ENCODE data around the gene MXRA7.
A peak's percentile ranks its signal among the peaks of the same experiment; 100 is the strongest.
"Not testable (repeated sequence)": the region's sequence is repeated elsewhere in the genome, so short reads cannot be mapped to it uniquely, and the experiment has no call there.

Gene MXRA7

DNA sequence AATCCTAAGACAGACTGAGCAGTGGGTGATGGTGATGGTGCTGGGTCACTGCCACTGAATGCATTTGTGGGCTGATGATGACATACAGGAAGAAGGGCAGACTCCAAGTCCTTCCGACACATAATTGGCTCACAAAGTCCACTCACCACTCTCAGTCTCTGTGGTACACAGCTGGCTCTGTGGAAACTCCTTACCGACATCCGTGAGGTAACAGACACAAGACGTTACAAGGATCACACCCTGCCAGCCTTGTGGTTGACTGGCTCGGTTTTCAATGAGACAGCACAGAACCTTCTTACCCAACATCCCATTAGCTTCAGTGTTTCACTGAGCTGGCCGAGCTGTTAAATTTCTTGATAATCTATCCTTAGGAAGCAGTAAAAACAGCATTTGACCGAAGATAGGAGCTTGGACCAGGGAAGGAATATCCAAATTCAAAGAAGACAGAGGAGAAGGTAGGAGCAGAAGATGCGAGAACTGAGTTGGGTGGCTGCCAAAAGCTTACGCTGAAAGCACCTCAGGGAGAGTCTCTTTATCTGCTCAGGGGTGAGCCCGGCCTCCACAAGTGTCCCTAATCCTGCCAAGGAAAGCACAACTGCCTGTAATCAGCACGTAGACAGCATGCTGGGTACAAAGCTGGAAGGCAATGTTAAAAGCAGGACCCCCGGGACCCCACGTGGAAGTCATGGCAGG, 5.5 kb upstream of the MXRA7 start:
- H3K4me3 ChIP-seq (ENCODE audit: low read depth, low read length), result no peak overlapping the region

DNA sequence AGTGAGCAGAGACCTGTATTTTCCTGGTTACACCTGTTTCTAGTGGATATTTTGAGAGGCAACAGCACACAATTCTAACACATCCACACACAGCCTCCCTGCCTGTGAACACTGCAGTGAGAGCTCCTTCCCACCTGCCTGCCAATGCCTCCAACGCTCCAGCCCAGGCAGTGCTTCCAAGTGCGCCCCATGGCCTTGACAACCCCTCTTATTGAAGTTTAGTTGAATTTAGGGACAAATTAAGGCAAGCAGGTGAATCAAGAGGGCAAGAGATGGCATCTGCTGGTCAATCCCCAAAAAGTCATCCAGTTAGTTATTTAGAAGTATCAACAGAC, 4.7 kb upstream of the MXRA7 start:
- H3K4me3 ChIP-seq (ENCODE audit: low read depth, low read length), result no peak overlapping the region

DNA sequence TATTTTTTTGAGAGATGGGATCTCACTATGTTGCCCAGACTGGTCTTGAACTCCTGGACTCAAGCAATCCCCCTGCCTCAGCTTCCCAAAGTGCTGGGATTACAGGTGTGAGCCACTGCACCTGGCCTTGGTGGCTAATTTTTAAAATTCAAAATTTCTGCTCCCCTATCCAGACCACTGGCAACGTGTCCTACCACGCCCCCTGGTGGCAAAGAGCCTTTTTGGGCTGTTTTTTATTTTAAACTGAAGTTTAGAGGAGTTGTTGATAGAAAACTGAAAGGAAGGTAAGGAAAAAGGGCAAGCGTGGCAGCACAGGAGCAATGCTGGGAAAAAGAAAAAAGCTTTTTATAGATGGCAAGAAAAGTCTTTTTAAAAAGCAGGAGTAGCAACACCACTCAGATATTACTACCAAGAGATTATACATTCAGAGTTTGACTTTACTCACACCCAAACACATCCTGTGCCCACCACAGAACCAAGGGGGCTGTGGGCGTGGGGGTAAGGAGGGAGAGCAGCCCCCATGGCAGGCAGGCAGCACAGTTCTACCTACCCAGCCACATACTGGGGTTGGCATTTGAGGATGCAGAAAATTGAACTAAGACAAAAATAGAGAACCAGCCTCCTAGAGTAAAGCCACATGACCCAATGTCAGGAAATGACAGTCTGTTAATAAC, 4.2 kb upstream of the MXRA7 start:
- no peak overlapping the region for H3K4me3 ChIP-seq (ENCODE audit: low read depth, low read length)

DNA sequence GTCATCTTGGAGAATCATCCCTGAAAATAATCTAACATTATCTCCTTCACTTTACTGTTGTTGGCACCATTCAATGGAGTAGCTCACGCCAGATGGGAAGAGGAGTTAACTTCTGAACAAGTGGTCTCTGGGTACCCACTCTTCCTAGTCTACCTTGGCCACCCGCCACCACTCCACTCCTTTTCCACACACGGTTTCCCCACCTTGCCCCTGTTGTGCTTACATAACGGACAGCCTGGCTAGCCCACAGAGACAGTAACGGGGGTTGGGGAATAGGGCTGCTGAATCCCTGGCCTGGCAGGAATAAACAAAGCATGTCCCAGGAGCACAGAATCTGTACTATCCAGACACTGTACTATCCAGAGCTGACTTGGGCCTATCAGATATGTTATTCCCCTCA, 3.6 kb upstream of the MXRA7 start:
- H3K4me3 ChIP-seq (ENCODE audit: low read depth, low read length), result no peak overlapping the region

DNA sequence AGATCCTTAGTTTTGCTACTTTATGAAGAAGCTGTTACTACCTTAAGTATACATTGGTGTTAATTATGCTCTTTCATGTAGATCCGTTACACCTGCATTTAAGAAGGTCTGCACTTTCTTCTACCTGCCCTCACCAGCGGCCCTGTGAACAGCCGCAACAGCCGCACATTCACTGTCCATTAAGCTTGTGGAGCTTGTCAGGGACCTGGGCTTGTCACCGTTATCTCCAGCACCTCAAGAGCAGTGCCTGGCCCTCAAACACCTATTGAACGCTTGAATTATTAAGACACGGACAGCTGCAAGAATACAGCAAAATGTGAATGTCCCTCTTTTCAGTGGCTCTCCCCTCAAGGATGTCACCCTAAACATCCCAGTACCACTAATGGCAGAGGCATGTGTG, 3.0 kb upstream of the MXRA7 start:
- H3K4me3 ChIP-seq (ENCODE audit: low read depth, low read length), result no peak overlapping the region

DNA sequence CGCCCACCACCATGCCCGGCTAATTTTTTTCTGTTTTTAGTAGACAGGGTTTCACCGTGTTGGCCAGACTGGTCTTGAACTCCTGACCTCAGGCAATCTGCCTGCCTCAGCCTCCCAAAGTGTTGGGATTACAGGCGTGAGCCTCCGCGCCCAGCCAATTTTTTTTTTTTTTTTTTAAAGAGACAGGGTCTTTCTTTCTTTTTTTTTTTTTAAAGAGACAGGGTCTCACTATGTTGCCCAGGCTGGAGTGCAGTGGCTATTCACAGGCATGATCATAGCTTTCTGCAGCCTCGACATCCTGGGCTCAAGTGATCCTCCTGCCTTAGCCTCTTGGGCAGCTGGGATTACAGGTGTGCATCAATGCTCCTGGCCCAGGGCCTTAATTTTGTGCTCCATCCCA, 1.6 kb upstream of the MXRA7 start:
- not testable (repeated sequence) for H3K4me3 ChIP-seq (ENCODE audit: low read depth, low read length)

DNA sequence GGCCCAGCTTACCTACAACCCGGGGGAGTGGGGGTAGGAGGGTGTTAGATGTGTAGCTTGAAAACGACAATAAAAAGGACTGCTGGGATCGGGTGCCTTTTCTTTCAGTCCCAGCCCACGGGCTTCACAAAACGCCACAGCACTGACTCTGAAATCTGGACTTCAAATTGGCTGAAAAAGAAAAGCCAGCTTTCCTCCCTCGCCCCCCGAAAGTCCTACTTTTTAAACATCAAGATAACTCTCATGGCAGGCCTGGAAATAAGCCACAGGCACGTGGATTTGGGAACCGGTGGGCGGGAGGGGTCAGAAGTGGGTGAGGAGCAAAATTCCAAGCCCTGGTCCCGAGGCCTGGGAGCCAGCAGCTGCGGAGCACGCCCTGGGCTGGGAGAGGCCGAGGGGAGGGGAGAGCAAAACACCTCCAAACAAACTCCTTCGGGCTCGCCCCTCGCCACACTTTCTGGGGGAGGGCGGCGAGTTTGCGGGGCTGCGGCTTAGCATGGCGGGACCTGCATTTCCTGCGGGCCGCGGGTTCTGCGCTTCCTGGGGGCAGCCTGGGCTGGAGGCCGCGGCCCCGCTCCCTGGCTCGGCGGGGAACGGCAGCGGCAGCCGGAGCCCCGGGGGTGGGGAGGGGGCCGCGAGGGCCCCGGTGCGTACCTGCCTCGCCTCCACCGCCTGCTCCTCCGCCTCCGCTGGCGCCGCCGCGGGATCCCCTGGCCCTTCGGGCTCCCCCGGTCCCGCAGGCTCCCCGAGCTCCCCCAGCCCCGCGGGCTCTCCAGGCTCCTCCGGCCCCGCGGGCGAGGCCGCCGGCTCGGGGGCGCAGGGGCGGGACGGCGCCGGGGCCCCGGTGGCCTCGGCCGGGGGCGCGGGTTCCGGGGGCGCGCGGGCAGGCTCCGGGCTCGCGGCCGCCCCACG, 558 bp downstream of the MXRA7 start:
- peak overlapping the region; percentile 34 for H3K4me3 ChIP-seq (ENCODE audit: low read depth, low read length)

DNA sequence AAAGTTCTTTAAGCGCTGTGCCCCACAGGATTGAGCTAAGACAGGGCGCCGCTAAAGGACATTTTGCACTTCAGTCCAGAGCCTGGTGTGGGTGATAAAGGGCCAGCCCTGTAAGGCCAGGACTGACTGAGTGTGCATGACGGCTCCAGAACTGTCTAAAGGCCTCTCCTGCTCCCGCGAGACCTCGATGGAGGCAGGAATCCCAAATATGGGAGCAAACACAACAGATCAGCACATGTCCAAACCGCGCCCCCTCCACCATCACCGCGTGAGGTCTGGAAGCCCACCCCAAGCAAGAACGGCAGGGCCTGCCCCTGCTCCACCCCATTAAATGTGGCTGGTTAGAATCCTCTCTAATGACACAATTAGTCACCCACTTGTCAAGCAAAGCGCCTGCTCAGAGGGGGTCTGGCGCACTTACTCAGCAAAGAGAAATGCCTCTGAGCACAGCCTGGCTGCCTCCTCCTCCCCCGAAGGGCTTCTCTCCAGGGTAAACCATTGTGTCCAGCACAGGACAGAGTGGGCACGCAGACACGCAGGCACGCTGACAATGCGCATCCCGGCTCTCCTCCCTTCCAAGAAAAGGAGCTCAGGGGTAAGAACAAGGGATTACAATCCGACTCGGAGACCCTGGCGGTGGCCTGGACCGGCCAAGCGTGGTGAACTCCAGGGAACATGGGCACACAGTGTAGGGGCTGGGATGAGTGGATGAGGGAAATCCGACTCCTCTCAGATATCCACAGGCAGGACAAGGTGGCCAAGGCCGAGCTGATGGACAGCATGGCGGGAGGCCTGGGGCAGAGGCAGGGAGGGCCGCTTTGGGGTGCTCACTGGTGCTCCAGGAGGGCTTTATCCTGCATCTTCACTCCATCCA, 1.5 kb downstream of the MXRA7 start:
- no peak overlapping the region for H3K4me3 ChIP-seq (ENCODE audit: low read depth, low read length)

DNA sequence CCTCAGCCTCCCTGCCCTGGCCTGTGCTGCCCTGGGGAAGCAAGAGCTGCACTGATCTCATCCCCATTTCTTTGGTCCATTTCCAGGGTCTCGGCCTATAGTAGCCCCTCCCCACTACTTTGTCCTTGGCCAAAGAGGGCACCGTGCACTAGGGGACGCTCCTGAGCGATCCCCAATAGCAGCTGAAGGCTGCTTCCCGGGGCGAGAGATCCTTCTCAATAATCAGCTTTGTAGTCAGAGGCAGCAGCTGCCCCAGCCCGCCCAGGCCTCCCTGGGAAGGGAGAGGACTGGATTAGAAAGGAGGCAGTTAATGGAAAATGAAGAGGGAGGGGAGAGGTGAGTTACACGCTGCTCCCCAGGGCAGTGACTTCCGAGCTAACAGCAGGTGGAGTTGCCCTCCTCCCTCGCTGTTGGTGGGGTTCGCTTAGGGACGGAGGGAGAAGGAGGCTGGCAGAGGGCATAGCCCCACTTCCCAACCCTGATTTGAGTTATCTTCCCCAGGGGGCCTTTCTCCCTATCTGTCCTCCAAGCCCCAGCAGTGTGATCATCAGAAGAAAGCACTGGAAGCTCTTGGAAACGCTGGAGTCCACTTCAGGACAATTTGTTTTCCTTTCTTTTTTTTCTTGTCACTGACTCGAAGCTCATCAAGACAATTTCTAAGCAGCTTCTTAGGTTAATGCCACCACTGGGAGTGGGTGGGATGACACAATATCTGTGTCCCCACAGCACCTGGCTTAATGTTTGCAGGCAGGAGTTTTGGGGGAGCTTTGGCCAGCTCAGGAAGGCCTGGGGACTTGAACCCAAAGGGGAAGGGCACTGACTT, 2.6 kb downstream of the MXRA7 start:
- H3K4me3 ChIP-seq (ENCODE audit: low read depth, low read length), result no peak overlapping the region

DNA sequence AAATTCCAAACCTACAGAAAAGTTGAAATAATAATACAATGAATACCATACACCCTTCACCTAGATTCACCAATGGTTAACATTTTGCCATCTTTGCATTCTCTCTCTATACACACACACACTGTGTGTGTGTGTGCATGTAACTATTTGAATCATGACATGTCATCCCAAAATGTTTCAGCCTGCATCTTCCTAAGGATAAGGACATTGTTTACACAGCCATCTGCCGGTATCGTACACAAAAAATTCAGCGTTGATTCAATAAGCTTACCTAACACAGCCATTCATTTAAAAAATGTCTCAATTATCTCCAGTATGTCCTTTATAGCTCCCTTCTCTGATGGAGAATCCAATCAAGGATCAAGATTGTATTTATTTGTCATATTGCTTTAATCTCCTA, 3.9 kb downstream of the MXRA7 start:
- no peak overlapping the region for H3K4me3 ChIP-seq (ENCODE audit: low read depth, low read length)

DNA sequence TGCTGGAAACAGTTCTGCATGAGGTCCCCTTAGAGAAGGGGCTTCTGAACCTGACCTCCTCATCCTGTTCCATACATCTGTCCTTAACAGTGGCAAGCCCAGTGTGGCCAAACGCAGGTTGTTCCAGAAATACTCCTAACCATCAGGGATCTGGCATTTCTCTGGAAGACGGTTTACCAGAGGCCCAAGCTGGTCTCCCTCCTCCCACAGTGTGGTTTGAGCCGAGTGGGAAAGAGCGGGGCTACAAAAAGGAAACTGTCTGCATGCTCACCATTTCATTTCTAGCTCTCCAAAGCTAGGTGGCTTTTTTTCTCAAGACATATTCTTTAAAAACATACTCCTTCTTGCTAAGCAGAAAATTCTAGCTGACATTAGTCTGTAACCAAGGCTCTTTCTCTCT, 6.0 kb downstream of the MXRA7 start:
- no peak overlapping the region for H3K4me3 ChIP-seq (ENCODE audit: low read depth, low read length)

DNA sequence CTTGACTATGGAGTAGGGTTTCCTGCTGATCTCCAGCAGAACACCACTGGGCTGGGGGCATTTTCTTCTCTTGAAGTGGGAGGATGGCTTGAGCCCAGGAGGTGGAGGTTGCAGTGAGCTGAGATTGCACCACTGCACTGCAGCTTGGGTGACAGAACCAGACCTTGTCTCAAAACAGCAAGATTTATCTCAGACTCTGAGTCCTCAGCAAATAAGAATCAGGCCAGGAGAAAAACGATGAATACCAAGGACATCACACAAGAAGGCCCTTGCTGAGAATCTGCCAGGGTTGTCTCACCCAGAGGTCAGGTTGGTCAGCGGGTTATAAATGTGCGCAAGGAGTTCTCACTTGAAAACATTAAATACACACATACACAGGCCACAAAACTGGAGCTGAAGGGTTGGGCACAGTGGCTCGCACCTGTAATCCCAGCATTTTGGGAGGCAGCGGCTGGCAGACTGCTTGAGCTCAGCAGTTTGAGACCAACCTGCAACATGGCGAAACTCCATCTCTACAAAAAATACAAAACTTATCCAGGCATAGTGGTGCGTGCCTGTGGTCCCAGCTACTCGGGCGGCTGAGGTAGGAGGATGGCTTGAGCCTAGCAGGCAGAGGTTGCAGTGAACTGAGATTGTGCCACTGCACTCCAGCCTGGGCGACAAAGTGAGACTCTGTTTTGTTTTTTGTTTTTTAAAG, 7.7 kb downstream of the MXRA7 start:
- H3K4me3 ChIP-seq (ENCODE audit: low read depth, low read length), result no peak overlapping the region

DNA sequence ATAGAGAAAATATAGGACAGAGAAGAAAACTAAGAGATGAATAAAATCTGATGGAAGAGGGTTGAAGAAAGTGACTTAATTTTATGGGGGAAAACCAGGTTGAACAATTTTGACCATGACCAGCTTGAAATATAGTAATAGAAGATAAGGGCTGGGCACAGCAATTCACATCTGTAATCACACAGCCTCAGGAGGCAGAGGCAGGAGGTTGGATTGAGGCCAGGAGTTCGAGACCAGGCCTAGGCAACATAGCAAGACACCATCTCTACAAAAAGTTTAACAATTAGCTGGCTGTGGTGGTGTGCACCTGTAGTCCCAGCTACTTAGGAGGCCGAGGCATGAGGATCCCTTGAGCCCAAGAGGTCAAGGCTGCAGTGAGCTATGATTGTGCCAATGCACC, 8.7 kb downstream of the MXRA7 start:
- H3K4me3 ChIP-seq (ENCODE audit: low read depth, low read length), result no peak overlapping the region

DNA sequence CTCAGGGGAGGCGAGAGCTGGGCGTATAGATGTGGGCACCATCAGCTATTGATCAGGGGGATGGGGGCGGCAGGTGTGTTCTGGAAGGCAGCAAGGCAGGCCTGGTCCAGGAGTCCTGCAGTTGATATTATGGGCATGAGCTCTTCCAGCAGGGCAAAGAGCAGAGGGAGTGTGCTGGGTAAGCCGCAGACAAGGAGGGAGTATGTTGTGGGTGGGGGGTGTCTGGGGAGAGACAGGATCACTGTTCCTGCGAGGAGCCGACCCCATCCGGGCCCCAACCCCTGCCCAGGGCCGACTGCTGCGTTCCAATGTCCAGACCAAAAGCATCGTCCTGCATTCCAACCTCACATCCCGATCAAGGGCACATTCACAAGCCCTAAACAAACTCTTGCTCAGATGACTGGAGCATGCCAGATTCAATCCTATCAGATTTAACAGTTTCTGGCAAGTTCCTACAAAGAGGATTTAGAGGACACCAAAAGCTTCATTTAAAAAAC, 9.2 kb downstream of the MXRA7 start:
- no peak overlapping the region for H3K4me3 ChIP-seq (ENCODE audit: low read depth, low read length)

DNA sequence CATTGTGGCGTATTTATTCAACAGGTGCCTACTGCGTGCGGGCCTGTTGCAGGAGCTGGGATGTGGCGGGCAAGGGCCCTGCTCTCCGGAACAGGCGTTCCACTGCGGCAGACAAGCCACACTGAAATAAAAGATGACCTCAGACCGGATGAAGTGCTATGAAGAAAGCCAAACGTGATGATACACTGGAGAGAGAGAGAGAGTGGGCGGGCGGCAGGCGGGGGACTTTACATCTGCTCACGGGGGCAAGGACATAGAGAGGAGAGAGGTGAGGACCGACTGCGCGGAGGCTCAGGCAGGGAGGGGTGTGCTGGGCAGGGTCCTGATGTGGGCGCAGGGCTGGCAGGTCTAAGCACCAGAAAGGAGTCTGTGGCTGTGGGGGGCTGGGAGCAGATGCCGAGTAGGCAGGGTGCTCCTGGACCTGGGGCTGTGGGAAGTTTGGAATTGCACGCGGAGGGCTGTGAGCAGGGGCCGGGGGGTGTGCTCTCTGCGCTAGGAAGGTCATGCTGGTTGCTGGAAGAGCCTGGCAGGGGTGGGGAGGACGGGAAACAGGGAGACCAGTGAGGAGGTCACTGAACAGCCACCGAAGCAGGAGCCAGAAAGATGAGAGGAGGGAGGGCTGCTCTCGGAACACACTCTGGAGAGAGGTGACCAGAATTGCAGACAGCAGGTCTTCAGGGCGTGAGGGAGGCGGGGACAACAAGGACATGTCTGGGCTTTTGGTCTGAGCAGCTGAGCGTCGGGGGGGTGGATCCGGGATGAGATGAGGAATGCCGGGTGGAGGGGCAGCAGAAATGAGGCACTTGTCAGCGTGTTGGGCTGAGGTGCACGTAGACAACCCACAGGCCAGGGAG, 9.9 kb downstream of the MXRA7 start:
- no peak overlapping the region for H3K4me3 ChIP-seq (ENCODE audit: low read depth, low read length)

DNA sequence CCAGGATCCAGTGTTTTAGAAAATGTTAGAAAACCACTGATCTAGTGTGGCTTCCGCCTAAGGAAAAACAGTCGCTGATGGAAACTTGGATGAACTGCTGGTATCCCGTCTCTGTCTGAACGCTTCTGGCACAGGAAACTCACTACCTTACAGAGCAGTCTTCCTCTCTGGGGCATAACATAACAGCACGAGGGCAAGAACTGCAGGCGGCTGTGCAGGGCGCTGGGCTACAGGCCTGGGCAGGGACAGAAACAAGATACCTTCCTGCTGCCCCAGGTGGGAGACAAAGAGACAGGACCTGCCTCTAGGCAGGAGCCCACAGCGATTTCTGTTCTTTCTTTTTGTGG, 10.5 kb downstream of the MXRA7 start:
- no peak overlapping the region for H3K4me3 ChIP-seq (ENCODE audit: low read depth, low read length)

DNA sequence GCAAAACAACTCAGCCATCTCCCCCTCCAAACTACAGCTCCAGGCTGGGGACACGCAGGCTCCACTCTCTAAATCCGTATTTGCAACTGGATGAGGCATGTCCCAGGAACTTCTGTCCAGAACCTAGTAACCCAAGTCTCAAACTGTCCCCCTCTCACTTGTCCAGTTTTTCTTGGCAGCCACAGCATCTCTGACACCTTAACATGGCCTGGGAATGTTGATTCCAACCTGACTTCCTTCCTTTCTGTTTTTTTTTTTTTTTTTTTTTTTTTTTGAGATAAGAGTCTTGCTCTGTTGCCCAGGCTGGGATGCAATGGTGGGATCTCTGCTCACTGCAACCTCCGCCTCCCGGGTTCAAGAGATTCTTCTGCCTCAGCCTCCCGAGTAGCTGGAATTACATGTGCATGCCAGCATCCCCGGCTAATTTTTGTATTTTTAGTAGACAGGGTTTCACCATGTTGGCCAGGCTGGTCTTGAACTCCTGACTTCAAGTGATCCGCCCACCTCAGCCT, 12.2 kb downstream of the MXRA7 start:
- H3K4me3 ChIP-seq (ENCODE audit: low read depth, low read length), result not testable (repeated sequence)

DNA sequence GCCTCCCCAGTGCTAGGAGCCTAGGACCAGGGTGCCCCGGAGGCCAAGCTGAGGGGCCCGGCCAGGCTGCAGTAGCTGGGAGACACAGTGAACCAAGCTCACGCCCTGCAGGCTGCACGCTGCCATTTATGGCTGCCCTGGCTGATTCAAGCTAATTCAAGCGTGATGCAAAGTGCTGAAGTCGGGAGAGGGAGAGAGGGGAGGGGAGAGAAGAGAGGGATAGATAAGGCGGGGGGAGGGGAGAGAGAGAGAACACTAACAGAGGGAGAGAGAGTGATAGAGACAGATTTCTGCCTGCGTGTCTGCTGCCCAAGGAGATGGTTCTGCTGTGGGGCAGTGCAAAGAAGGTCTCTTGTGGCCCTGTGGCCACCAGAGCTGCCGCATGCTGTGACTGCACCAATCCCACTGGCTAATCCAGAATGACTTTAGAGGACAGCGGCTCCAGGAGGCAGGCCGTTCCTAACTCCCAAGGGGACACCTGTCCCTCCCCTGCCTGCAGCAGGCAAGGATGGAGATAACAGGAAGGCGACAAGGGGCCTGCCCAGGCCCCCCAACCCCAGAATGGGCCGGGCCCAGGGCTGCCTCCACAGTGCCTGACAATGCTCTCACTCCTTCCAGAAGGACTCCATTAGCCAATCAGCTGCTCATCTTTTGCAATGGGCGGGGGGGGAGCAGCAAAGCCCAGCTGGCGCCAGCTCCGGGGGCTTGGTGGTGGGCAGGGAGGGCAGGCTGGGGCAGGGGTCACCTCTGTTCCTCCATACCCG, 12.9 kb downstream of the MXRA7 start:
- H3K4me3 ChIP-seq (ENCODE audit: low read depth, low read length), result no peak overlapping the region

All from iPS-11a (cell line).